CD4-positive, alpha-beta T cell (primary cell): Measurements from ENCODE around the gene BICD1. TPM values are rescaled to one million over a fixed set of nuclear protein-coding genes. Genes with fewer than 3 reads are reported as not detected.

Experiments used
- ATAC-seq: fragments of 200-7000 bp; cut with Tn5 transposase; one replicate; pipeline ENCODE4 v1.10.0; 2022; ENCODE audit warnings: mild to moderate bottlenecking; ENCODE audit not compliant: poor library complexity
- CTCF ChIA-PET: fragments of 350-600 bp; sonication (Branson Sonifier 250); formaldehyde crosslinking; loops from one replicate; lab custom pipeline; 2021; ENCODE audit warnings: antibody characterized with exemption, inconsistent platforms; lab: Charles Lee
- POLR2A ChIA-PET: fragments of 350-600 bp; sonication (Branson Sonifier 250); formaldehyde crosslinking; loops from one replicate; lab custom pipeline; 2021; ENCODE audit warnings: antibody characterized with exemption, inconsistent platforms; lab: Charles Lee
- DNase-seq, 14 experiments: peaks; one replicate each; pipeline ENCODE4 v3.0.0-alpha.2; 2013 to 2020; ENCODE audit warnings: mixed read lengths in 2 of 14
- H3K27ac ChIP-seq, 2 donors: one replicate each; pipeline versions ENCODE4 v1.5.1 to v1.7.0; 2013; ENCODE audit warnings: low read length in 2 of 2, low read depth in 1 of 2, mild to moderate bottlenecking in 1 of 2
- H3K27me3 ChIP-seq, 2 experiments: 1 replicate in 1 of 2; 2 replicates in 1 of 2; pipeline versions ENCODE4 v1.6.1 to v1.7.0; 2013; ENCODE audit warnings: low read length in 2 of 2, control low read depth in 1 of 2, mild to moderate bottlenecking in 1 of 2, moderate library complexity in 1 of 2; ENCODE audit not compliant: insufficient read depth in 2 of 2, control insufficient read depth in 1 of 2
- H3K36me3 ChIP-seq: one replicate; pipeline ENCODE4 v1.6.1; 2013; ENCODE audit warnings: low read length, control low read depth; ENCODE audit not compliant: insufficient read depth
- H3K4me1 ChIP-seq: one replicate; pipeline ENCODE4 v1.6.1; 2013; ENCODE audit warnings: low read length, control low read depth; ENCODE audit not compliant: insufficient read depth
- H3K4me3 ChIP-seq: one replicate; pipeline ENCODE4 v1.5.1; 2013; ENCODE audit warnings: mild to moderate bottlenecking, low read length, moderate library complexity
- H3K9me3 ChIP-seq, 2 experiments: 1 replicate in 1 of 2; 2 replicates in 1 of 2; pipeline versions ENCODE4 v1.6.1 to v1.7.0; 2013; ENCODE audit warnings: low read length in 2 of 2, mild to moderate bottlenecking in 2 of 2, control low read depth in 1 of 2, moderate library complexity in 1 of 2; ENCODE audit not compliant: control insufficient read depth in 1 of 2, insufficient read depth in 1 of 2
- H3K27ac Mint-ChIP-seq: one replicate; pipeline ENCODE4 v1.8.0; 2020; ENCODE audit warnings: mixed read lengths
- H3K27me3 Mint-ChIP-seq: one replicate; pipeline ENCODE4 v1.8.0; 2021; ENCODE audit warnings: mixed read lengths
- H3K36me3 Mint-ChIP-seq: one replicate; pipeline ENCODE4 v1.8.0; 2021; ENCODE audit warnings: low read depth, mixed read lengths
- H3K4me1 Mint-ChIP-seq: one replicate; pipeline ENCODE4 v1.8.0; 2021; ENCODE audit warnings: low read depth, mixed read lengths
- H3K4me3 Mint-ChIP-seq: one replicate; pipeline ENCODE4 v1.8.0; 2020; ENCODE audit warnings: mild to moderate bottlenecking, mixed read lengths
- H3K9me3 Mint-ChIP-seq: one replicate; pipeline ENCODE4 v1.8.0; 2020; ENCODE audit warnings: mixed read lengths
- intact Hi-C, 2 experiments: fragments of 100-400 bp; cut with DNase I in 1 of 2; cut with micrococcal nuclease in 1 of 2; formaldehyde crosslinking; loops; one replicate each; pipeline versions ENCODE4 v1.15.1 to v1.9.0; 2023 to 2025; cut with DNase I, micrococcal nuclease
- total RNA-seq, 174 experiments: library from RNA in 2 of 174; stranded (reverse) in 2 of 174; gene quantifications; one replicate each; pipeline ENCODE4 v1.2.3 and lab custom pipeline; 2021 to 2026
- TF ChIP-seq, protein P1 (sequence below): fragments of 200-600 bp; IDR thresholded peaks from one replicate; pipeline ENCODE4 v1.8.0; 2022; ENCODE audit warnings: antibody characterized with exemption, mild to moderate bottlenecking

The BICD1 gene
- total RNA-seq, 2 experiments from 2014 or later, result 13.5 to 14.3 TPM

DNA sequence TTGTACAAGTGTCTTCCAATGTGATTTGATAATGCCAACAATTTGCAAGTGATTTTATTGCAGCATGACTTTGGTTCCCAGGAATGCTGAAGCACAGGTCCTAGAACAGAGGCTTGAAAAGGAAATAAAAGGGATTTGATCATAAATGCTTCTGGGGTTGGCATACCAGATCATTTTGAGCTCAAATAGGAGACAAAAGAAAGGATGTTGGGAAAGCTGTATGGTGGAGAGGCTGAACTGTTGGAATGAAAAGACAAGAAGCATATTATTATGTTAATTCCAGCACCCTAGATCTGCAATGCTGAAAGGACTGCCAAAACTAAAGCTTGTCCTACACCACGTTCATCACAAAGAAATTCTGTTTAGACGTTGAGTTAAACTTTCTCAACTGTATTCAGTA is 143.1 kb downstream of the BICD1 start:
- no peak overlapping the region for H3K4me3 ChIP-seq
- ChIA-PET POLR2A (no interaction called here), CTCF (no interaction called here)
- peaks cover 0 to 3% of the 10 kb centered on the region in 2 experiments for H3K9me3 ChIP-seq
- Mint-ChIP-seq H3K4me3 (no peak overlapping the region), H3K27ac (no peak overlapping the region), H3K4me1 (peaks cover 1% of the 10 kb centered on the region), H3K9me3 (no peaks in the 10 kb centered on the region), H3K27me3 (no peaks in the 10 kb centered on the region), H3K36me3 (peaks cover 12% of the 10 kb centered on the region)
- intact Hi-C loops, result no loop called here
- DNase-seq (no peak), ATAC-seq (no peak)
- TF ChIP-seq, protein P1, sequence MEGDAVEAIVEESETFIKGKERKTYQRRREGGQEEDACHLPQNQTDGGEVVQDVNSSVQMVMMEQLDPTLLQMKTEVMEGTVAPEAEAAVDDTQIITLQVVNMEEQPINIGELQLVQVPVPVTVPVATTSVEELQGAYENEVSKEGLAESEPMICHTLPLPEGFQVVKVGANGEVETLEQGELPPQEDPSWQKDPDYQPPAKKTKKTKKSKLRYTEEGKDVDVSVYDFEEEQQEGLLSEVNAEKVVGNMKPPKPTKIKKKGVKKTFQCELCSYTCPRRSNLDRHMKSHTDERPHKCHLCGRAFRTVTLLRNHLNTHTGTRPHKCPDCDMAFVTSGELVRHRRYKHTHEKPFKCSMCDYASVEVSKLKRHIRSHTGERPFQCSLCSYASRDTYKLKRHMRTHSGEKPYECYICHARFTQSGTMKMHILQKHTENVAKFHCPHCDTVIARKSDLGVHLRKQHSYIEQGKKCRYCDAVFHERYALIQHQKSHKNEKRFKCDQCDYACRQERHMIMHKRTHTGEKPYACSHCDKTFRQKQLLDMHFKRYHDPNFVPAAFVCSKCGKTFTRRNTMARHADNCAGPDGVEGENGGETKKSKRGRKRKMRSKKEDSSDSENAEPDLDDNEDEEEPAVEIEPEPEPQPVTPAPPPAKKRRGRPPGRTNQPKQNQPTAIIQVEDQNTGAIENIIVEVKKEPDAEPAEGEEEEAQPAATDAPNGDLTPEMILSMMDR, result no peak
- no peaks in the 10 kb centered on the region for H3K36me3 ChIP-seq
- H3K27ac ChIP-seq, result no peak overlapping the region
- no peaks in the 10 kb centered on the region for H3K4me1 ChIP-seq
- no peaks in the 10 kb centered on the region for H3K27me3 ChIP-seq

DNA sequence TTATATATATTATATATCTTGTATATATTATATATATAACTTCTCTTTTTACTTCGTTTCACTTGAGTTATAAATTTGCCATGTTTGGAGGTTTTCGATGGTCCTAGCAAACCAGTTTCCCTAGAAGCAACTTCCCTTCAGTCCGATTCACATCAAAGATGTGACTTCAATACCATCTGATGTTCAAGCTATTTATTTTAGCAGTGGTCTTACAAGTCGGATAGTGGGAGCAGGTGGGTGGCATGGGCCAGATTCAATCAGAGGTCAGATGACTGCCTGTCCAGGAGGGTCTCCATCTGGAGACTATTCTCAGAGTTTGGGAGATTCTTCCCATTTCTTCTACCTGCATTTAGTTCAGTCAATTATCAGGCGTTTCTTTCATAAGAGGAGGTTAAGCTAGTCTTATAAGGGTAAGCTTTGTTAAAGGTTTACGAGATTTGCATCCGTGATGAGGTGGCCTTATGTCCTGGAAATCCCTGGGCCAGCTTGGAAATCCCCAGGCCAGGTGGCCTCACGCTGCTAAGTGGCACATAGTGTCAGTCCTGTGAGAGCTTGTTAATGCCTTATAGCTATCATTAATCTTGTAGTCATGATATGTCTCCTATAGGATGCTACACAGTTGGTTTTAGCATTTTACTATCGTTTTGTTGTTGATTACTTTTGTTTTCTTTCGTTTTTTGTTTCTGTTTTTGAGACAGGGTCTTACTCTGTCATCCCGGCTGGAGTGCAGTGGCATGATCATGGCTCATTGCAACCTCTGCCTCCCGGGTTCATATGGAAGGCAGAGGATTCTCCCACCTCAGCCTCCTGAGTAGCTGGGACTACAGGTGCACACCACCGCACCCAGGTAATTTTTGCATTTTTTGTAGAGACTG is 145.8 kb downstream of the BICD1 start:
- DNase-seq, result no peak
- no peak overlapping the region for H3K4me3 ChIP-seq
- H3K27ac Mint-ChIP-seq, result no peak overlapping the region
- H3K4me1 ChIP-seq, result peaks cover 3% of the 10 kb centered on the region
- no peaks in the 10 kb centered on the region for H3K27me3 ChIP-seq
- no peaks in the 10 kb centered on the region for H3K9me3 Mint-ChIP-seq
- ATAC-seq, result no peak
- H3K27me3 Mint-ChIP-seq, result no peaks in the 10 kb centered on the region
- CTCF ChIA-PET, result no interaction called here
- no peak overlapping the region for H3K27ac ChIP-seq
- peaks cover 21% of the 10 kb centered on the region for H3K36me3 Mint-ChIP-seq
- H3K4me1 Mint-ChIP-seq, result peaks cover 7% of the 10 kb centered on the region
- intact Hi-C loops, result no loop called here
- H3K4me3 Mint-ChIP-seq, result no peak overlapping the region
- POLR2A ChIA-PET, result no interaction called here
- H3K36me3 ChIP-seq, result no peaks in the 10 kb centered on the region
- H3K9me3 ChIP-seq, result peaks cover 0 to under 1% of the 10 kb centered on the region in 2 experiments
- TF ChIP-seq, protein P1, result no peak

DNA sequence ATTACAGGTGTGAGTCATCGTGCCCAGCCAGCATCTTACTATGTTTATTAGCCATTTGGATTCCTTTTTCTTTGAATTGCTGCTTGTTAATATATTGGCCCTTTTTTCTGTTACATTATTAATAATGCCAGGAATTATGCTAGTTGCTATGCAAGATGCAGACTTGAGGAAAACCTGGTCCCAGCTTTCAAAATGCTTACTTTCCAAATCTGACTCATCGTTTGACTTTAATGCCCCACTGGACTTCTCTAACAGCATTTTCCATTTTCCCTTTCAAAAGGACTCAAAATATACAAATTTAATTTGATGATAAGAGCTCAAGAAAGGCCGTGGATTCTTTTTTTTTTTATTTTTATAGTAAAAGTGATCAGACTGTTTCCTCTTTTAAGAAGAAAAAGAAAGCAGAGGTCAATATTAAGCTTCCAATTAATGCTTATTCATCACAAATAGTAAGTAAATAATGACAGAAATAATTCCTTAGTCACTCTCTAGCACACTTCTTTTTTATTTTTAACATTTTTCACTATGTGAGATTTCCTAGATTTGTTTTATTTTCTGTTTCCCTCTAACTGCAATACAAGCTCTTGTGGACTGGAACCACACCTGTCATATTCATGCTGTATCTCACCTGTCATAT is 146.6 kb downstream of the BICD1 start:
- Histone ChIP-seq H3K27ac (no peak overlapping the region), H3K36me3 (no peaks in the 10 kb centered on the region), H3K9me3 (no peaks in the 10 kb centered on the region), H3K4me3 (no peak overlapping the region), H3K4me1 (peaks cover 3% of the 10 kb centered on the region), H3K27me3 (no peaks in the 10 kb centered on the region)
- intact Hi-C loops, result no loop called here
- TF ChIP-seq, protein P1, result no peak
- ATAC-seq (no peak), DNase-seq (no peak)
- no peaks in the 10 kb centered on the region for H3K27me3 Mint-ChIP-seq
- POLR2A ChIA-PET, result no interaction called here
- H3K4me3 Mint-ChIP-seq, result no peak overlapping the region
- peaks cover 22% of the 10 kb centered on the region for H3K36me3 Mint-ChIP-seq
- peaks cover 7% of the 10 kb centered on the region for H3K4me1 Mint-ChIP-seq
- no peak overlapping the region for H3K27ac Mint-ChIP-seq
- H3K9me3 Mint-ChIP-seq, result no peaks in the 10 kb centered on the region
- CTCF ChIA-PET, result no interaction called here
